T47D (cell line): ENCODE measurements around the gene UGDH.

Source experiments
- DNase-seq, 2 experiments: peaks; one replicate each; pipeline versions ENCODE4 v3.0.0 to v3.0.0-alpha.2; 2011 to 2012; ENCODE audit warnings: low read depth in 1 of 2, low spot score in 1 of 2
- JUND ChIP-seq: IDR thresholded peaks from 2 replicates; pipeline ENCODE4 v1.6.1; 2012; ENCODE audit warnings: low read depth
- in situ Hi-C: cut with HindIII; loops from 2 replicates; pipeline ENCODE4 v1.10.0; 2016; ENCODE audit warnings: low sequenced_read_pairs, low pct_unique_long_range_greater_than_20kb

Gene UGDH

GRCh38 chr4:39527296-39528060 lies at the start of gene UGDH:
UGDH (minus strand) TSS chr4:39527439; CDS start chr4:39521512, 5,927 bp downstream.
- no peak for TF ChIP-seq JUND
- DNase-seq = peak; percentile 84 to 97
- in situ Hi-C loops = no loop called here

- DNase-seq = no peak
Observed at GRCh38 chr4:39574946-39575345, 47.7 kb upstream of the UGDH start.

GRCh38 chr4:39571504-39571903 lies 44.3 kb upstream of the UGDH start:
- DNase-seq = no peak
- in situ Hi-C loops = no loop called here
- no peak for TF ChIP-seq JUND

More at GRCh38 chr4:39574946-39575345, 47.7 kb upstream of the UGDH start:
- in situ Hi-C loops = no loop called here
- no peak for TF ChIP-seq JUND

GRCh38 chr4:39571054-39571453 lies 43.8 kb upstream of the UGDH start:
- no peak for TF ChIP-seq JUND
- in situ Hi-C loops = no loop called here
- DNase-seq = no peak

GRCh38 chr4:39569209-39569608 lies 42.0 kb upstream of the UGDH start:
- in situ Hi-C loops = no loop called here
- DNase-seq = no peak
- no peak for TF ChIP-seq JUND

GRCh38 chr4:39568805-39569204 lies 41.6 kb upstream of the UGDH start:
- DNase-seq = peak in 1 of 2 experiments; percentile 73
- in situ Hi-C loops = no loop called here
- TF ChIP-seq JUND = no peak

GRCh38 chr4:39565878-39566600 lies 38.8 kb upstream of the UGDH start:
- no peak for DNase-seq
- TF ChIP-seq JUND = no peak
- in situ Hi-C loops = no loop called here

- in situ Hi-C loops = no loop called here
- no peak for TF ChIP-seq JUND
- no peak for DNase-seq
Observed at GRCh38 chr4:39563346-39563847, 36.2 kb upstream of the UGDH start.

GRCh38 chr4:39562792-39563191 lies 35.6 kb upstream of the UGDH start:
- no peak for DNase-seq
- in situ Hi-C loops = no loop called here
- TF ChIP-seq JUND = no peak

- DNase-seq = no peak
- in situ Hi-C loops = no loop called here
- TF ChIP-seq JUND = no peak
Observed at GRCh38 chr4:39559626-39560025, 32.4 kb upstream of the UGDH start.

GRCh38 chr4:39555472-39555871 lies 28.2 kb upstream of the UGDH start:
- no peak for DNase-seq
- TF ChIP-seq JUND = no peak
- in situ Hi-C loops = no loop called here

GRCh38 chr4:39548425-39549067 lies 21.3 kb upstream of the UGDH start:
- peak; percentile 12; the same call in 1 of the 2 replicates for TF ChIP-seq JUND
- in situ Hi-C loops = no loop called here
- DNase-seq = peak in 1 of 2 experiments; percentile 35
